ENCODE data around the gene ATR. TPM values are rescaled to one million over a fixed set of nuclear protein-coding genes. Genes with fewer than 3 reads are reported as not detected.
"Not testable (repeated sequence)": the region's sequence is repeated elsewhere in the genome, so short reads cannot be mapped to it uniquely, and the experiment has no call there.

Gene ATR
- total RNA-seq, 1 donor from 2014 or later, result 29.1 TPM

DNA sequence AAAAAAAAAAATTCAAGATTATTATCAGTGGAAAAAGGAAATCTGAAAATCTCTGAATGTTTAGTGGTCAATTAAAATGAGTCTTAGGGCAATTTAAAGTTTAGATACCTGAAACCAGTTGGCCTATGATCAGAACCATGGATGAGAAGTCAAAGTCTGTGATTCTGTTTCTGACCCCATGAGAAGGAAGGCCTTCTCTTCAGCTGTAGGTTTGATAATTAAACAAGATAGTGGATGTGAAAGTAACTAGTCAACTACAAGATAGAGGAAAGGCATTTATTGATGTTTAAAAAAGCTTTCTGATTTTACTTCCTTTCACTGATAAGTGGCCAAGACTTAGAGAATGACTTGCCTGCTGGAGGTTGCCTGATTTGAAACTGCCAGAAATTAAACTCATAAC lies 26.4 kb upstream of the ATR start:
- Mint-ChIP-seq H3K36me3 (ENCODE audit: low read depth) (no peaks in the 10 kb centered on the region), H3K9me3 (no peaks in the 10 kb centered on the region), H3K27ac (no peak overlapping the region), H3K4me1 (ENCODE audit: low read depth) (no peaks in the 10 kb centered on the region), H3K27me3 (ENCODE audit: low read depth) (no peaks in the 10 kb centered on the region), H3K4me3 (ENCODE audit: low read depth) (no peak overlapping the region)
- intact Hi-C loops (cut with micrococcal nuclease), result no loop called here
- no peak for DNase-seq (ENCODE audit: low spot score)

DNA sequence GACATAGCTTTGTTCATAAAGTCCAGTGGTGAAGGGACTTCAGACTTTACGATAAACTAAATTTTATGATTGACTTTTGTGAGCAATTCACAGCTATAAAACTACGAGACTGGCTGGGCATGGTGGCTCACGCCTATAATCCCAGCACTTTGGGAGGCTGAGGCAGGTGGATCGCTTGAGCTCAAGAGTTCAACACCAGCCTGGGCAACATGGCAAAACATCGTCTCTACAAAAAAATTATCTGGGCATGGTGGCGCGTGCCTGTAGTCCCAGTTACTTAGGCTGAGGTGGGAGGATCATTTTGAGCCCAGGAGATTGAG lies 24.8 kb upstream of the ATR start:
- H3K27me3 Mint-ChIP-seq (ENCODE audit: low read depth); H3K9me3 Mint-ChIP-seq; intact Hi-C loops (cut with micrococcal nuclease); H3K36me3 Mint-ChIP-seq (ENCODE audit: low read depth); H3K4me1 Mint-ChIP-seq (ENCODE audit: low read depth); H3K27ac Mint-ChIP-seq; H3K4me3 Mint-ChIP-seq (ENCODE audit: low read depth); DNase-seq (ENCODE audit: low spot score): not testable (repeated sequence)

DNA sequence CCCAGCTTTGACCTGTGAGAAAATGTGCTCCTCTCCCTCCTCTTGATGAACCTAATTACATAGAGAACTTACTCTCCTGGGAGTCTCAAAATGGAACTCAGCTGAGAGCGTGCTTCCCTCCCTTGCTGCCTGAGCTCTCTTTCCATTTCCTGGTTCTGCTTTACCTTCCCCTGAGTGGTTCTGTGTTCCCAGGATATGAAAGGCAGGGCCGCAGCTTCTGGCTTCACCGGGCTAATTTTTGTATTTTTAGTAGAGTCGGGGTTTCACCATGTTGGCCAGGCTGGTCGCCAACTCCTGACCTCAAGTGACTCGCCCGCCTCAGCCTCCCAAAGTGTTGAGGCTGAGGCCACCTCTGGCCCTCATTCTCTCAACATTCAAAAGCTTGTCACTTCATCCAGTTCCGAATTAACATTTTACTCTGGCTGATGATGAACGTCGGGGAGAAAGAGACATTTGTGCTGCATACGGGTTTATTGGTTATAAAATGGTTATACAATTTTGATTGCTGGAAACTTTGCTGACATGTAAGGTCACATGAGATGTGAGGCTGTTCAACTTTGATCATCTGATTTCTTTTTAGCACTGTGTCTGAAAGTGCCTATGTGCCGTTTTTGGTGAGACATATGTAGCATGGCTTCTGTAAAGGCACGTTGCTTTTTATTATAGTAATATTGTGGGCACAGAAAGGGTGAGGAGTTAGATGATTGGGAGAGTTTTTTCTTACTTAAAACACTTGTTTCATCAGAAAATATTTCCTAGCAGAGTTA lies 24.3 kb upstream of the ATR start:
- no peak for DNase-seq (ENCODE audit: low spot score)
- H3K9me3 Mint-ChIP-seq, result no peaks in the 10 kb centered on the region
- no peaks in the 10 kb centered on the region for H3K27me3 Mint-ChIP-seq (ENCODE audit: low read depth)
- no peaks in the 10 kb centered on the region for H3K36me3 Mint-ChIP-seq (ENCODE audit: low read depth)
- H3K27ac Mint-ChIP-seq, result no peak overlapping the region
- intact Hi-C loops (cut with micrococcal nuclease), result no loop called here
- H3K4me1 Mint-ChIP-seq (ENCODE audit: low read depth), result peaks cover 6% of the 10 kb centered on the region
- H3K4me3 Mint-ChIP-seq (ENCODE audit: low read depth), result no peak overlapping the region

DNA sequence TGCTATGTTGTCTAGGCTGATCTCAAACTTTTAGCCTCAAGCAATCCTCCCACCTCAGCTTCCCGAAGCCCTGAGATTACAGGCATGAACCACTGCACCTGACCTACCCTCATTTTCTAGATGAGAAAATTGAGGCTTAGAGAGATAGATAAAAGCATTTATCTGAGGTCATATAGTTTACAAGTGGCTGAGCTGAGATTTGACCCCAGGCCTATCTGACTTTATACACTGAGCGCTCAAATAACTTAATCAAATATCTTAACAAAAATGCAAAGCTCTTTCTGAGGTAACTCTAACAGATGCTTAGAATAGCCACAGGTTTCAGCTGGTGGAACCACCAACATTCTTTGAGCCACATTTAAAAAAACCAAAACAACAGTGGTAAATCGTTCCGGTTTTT lies 23.2 kb upstream of the ATR start:
- H3K9me3 Mint-ChIP-seq, result no peaks in the 10 kb centered on the region
- intact Hi-C loops (cut with micrococcal nuclease), result no loop called here
- no peak for DNase-seq (ENCODE audit: low spot score)
- H3K27me3 Mint-ChIP-seq (ENCODE audit: low read depth), result no peaks in the 10 kb centered on the region
- H3K4me3 Mint-ChIP-seq (ENCODE audit: low read depth), result no peak overlapping the region
- peaks cover 13% of the 10 kb centered on the region for H3K4me1 Mint-ChIP-seq (ENCODE audit: low read depth)
- H3K27ac Mint-ChIP-seq, result no peak overlapping the region
- no peaks in the 10 kb centered on the region for H3K36me3 Mint-ChIP-seq (ENCODE audit: low read depth)

DNA sequence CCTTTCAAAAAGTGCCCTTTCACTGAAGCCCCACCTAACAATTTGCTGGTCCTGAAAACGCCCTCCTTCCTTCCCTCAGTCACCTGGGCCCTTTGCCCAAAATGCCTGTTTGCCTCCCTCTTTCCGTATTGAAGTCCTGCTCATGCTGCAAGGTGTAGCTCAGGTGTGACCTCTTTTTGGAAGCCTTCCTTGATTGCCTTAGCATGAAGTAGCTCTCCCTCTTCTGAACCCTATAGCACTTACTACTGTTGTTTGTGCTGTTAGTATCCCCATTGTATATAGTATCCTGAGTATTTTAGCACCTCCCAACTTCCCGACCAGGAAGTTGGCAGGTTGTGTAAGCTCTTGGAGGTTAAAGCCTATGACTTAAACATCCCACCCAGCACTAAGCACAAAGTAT lies 19.4 kb upstream of the ATR start:
- no peaks in the 10 kb centered on the region for H3K36me3 Mint-ChIP-seq (ENCODE audit: low read depth)
- peaks cover 17% of the 10 kb centered on the region for H3K4me1 Mint-ChIP-seq (ENCODE audit: low read depth)
- DNase-seq (ENCODE audit: low spot score), result no peak
- intact Hi-C loops (cut with micrococcal nuclease), result loop anchor here (5.0 to 10.0 kb wide), 4 partner anchors 227 to 1656 kb away; partner anchors contain the start of genes DIPK2A, SLC25A36 and U2SURP
- H3K9me3 Mint-ChIP-seq, result no peaks in the 10 kb centered on the region
- no peak overlapping the region for H3K27ac Mint-ChIP-seq
- H3K4me3 Mint-ChIP-seq (ENCODE audit: low read depth), result no peak overlapping the region
- no peaks in the 10 kb centered on the region for H3K27me3 Mint-ChIP-seq (ENCODE audit: low read depth)

DNA sequence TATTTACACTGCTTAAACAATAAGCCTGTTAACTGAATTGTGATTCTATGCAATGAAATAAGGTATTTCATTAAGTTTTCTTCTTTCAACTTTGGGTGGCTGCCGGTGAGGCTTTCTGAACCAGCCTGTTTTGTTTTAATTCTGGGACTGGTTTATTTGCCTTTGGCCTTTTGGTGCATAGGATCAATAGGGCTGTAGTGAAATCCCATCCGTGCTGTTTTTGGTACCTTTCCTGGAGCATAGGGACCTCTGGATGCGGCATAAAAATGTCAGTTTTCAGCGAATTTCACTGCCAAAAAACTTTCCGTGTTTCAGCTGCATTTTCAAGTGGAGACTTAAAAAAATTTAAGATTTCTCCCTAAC lies 18.2 kb upstream of the ATR start:
- no peaks in the 10 kb centered on the region for H3K27me3 Mint-ChIP-seq (ENCODE audit: low read depth)
- no peak for DNase-seq (ENCODE audit: low spot score)
- no peaks in the 10 kb centered on the region for H3K9me3 Mint-ChIP-seq
- intact Hi-C loops (cut with micrococcal nuclease), result loop anchor here (1.0 to 10.0 kb wide), 6 partner anchors 18 to 1654 kb away; partner anchors contain the start of genes ATR, DIPK2A, SLC25A36 and TRPC1
- peak overlapping the region; percentile 95 for H3K4me3 Mint-ChIP-seq (ENCODE audit: low read depth)
- H3K36me3 Mint-ChIP-seq (ENCODE audit: low read depth), result no peaks in the 10 kb centered on the region
- no peak overlapping the region for H3K27ac Mint-ChIP-seq
- peaks cover 17% of the 10 kb centered on the region for H3K4me1 Mint-ChIP-seq (ENCODE audit: low read depth)

DNA sequence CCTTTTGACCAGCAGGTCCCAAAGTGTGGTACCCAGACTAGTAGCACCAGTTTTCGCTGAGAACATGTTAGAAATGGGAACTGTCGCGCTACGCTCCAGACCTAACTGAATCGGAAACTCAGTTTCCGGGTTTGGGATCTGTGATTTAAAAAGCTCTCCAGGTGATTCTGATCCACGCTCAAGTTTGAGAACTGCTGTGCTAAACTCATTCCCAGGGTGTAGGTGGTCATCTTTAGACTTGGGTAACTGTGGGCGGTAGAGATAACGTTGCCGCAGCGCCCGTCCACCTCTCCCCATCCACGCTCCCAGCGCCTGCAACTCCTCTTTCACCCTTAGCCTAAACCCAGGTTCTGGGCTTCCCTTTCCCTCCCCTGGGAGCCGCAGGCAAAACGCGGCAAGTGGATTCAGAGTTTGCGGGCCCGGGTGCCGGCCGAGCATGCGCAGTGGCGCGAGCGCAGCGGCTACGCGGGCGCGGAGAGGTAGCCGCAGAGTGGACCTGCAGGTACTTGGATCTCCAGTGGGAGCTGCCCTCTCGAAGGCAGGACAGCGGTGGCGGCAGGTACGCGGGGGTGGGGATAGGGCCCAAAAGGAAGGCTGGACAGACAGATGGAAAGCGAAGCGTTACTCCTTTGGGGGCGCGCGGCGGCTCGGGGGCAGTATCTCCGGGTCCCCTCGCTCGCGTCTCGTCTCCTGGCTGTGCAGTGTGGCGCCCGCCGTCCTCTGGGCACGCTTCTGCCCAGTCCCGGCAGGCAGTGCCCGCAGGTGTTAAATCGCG lies 17.6 kb upstream of the ATR start, which contains the start of gene PLS1:
TSS of gene PLS1 (plus strand) at position 443 of the 775 bp plus-strand sequence. CDS start 67,845 bp downstream, outside the sequence.
- peak within 1 kb of the TSS; percentile 95 for H3K4me3 Mint-ChIP-seq (ENCODE audit: low read depth)
- intact Hi-C loops (cut with micrococcal nuclease), result loop anchor here (1.0 to 10.0 kb wide), 6 partner anchors 18 to 1654 kb away; partner anchors contain the start of genes ATR, DIPK2A, SLC25A36 and TRPC1

DNA sequence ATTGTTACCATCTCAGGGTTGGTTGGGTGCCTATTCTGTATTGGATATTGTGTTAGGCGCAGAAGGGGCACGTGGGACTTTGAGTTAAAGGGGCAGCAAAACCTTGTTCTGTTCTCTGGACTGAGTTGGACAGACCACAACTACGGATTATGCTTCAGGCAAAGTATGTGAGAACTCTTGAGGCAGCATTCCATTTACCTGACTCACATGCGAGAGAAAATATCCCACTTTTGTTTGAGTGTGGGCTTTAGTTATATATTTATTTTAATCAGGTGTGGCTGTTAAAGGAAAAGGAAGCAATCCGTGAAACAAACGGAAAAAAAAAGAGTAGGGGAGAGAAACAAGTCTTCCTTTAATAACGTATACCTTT lies 17.0 kb upstream of the ATR start:
- intact Hi-C loops (cut with micrococcal nuclease), result loop anchor here (5.0 to 10.0 kb wide), 4 partner anchors 229 to 1653 kb away; partner anchors contain the start of genes DIPK2A, SLC25A36 and U2SURP
- Mint-ChIP-seq H3K4me1 (ENCODE audit: low read depth) (peaks cover 17% of the 10 kb centered on the region), H3K9me3 (no peaks in the 10 kb centered on the region), H3K27ac (no peak overlapping the region), H3K27me3 (ENCODE audit: low read depth) (no peaks in the 10 kb centered on the region), H3K4me3 (ENCODE audit: low read depth) (peak overlapping the region; percentile 95), H3K36me3 (ENCODE audit: low read depth) (no peaks in the 10 kb centered on the region)
- no peak for DNase-seq (ENCODE audit: low spot score)

More for the DNA sequence above, 17.6 kb upstream of the ATR start, which contains the start of gene PLS1:
- no peaks in the 10 kb centered on the region for H3K9me3 Mint-ChIP-seq
- peaks cover 17% of the 10 kb centered on the region for H3K4me1 Mint-ChIP-seq (ENCODE audit: low read depth)
- H3K36me3 Mint-ChIP-seq (ENCODE audit: low read depth), result no peaks in the 10 kb centered on the region
- no peaks in the 10 kb centered on the region for H3K27me3 Mint-ChIP-seq (ENCODE audit: low read depth)
- peak within 1 kb of the TSS; percentile 83 for H3K27ac Mint-ChIP-seq
- peak; percentile 87 for DNase-seq (ENCODE audit: low spot score)

DNA sequence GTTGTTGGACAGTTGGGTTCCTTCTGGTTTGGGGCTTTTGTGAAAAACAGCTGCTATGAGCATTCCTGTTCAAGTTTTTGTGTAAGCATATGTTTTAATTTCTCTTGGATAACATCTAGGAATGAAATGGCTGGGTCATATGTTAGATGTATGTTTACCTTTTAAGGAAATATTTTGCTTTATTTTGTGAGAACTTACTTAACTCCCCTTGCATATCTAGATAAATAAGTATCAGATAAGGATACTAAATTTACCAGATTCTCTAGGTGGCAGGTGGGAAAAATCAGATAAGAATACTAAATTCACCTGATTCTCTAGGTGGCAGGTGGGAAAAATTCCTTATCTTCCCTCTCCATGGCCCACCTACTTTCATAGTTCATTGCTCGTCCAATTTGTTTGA lies 16.6 kb upstream of the ATR start:
- H3K27me3 Mint-ChIP-seq (ENCODE audit: low read depth), result peaks cover 4% of the 10 kb centered on the region
- no peaks in the 10 kb centered on the region for H3K36me3 Mint-ChIP-seq (ENCODE audit: low read depth)
- H3K27ac Mint-ChIP-seq, result no peak overlapping the region
- DNase-seq (ENCODE audit: low spot score), result no peak
- H3K4me3 Mint-ChIP-seq (ENCODE audit: low read depth), result peak overlapping the region; percentile 95
- intact Hi-C loops (cut with micrococcal nuclease), result loop anchor here (5.0 to 10.0 kb wide), 4 partner anchors 230 to 1653 kb away; partner anchors contain the start of genes DIPK2A, SLC25A36 and U2SURP
- peaks cover 17% of the 10 kb centered on the region for H3K4me1 Mint-ChIP-seq (ENCODE audit: low read depth)
- no peaks in the 10 kb centered on the region for H3K9me3 Mint-ChIP-seq

DNA sequence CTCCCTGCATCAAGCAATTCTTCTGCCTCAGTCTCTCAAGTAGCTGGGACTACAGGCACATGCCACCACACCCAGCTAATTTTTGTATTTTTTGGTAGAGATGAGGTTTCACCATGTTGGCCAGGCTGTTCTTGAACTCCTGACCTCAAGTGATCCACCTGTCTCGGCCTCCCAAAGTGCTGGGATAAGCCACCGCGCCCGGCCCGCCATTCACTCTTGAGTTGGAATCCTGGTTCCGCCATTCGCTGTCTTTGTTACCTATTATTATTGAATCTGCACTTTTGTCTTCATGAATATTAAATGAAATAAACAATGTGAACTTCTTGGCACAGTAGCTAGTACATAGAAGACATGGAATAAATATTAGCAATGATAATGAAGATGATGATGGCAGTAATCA lies 13.7 kb upstream of the ATR start:
- H3K36me3 Mint-ChIP-seq (ENCODE audit: low read depth); H3K9me3 Mint-ChIP-seq; DNase-seq (ENCODE audit: low spot score); H3K4me3 Mint-ChIP-seq (ENCODE audit: low read depth); H3K4me1 Mint-ChIP-seq (ENCODE audit: low read depth); H3K27ac Mint-ChIP-seq: not testable (repeated sequence)
- intact Hi-C loops (cut with micrococcal nuclease), result loop anchor here (10.0 kb wide), 2 partner anchors 233 to 1383 kb away; partner anchors contain the start of gene DIPK2A
- H3K27me3 Mint-ChIP-seq (ENCODE audit: low read depth), result peaks cover 13% of the 10 kb centered on the region

DNA sequence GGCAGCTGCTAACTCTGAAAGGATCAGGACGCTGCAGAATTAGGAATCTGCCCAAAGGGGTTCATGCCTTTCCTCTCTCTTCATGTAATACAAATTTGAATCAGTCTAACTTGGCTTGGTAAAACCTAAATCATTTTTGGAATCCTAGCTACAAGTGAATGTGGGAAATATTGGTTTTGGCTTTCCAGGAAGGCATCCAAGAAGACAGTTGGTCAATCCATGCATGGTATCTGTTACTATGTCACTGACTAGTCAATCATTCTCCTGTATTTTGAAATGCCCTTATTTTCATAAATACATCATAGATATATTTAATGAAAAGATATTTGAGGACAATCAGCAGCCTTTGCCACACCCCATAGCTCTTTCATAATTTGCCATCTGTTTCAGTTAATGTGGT lies 10.2 kb upstream of the ATR start:
- H3K27me3 Mint-ChIP-seq (ENCODE audit: low read depth), result peaks cover 34% of the 10 kb centered on the region
- H3K4me3 Mint-ChIP-seq (ENCODE audit: low read depth), result no peak overlapping the region
- H3K9me3 Mint-ChIP-seq, result no peaks in the 10 kb centered on the region
- DNase-seq (ENCODE audit: low spot score), result no peak
- no peaks in the 10 kb centered on the region for H3K4me1 Mint-ChIP-seq (ENCODE audit: low read depth)
- H3K36me3 Mint-ChIP-seq (ENCODE audit: low read depth), result no peaks in the 10 kb centered on the region
- intact Hi-C loops (cut with micrococcal nuclease), result no loop called here
- H3K27ac Mint-ChIP-seq, result no peak overlapping the region

DNA sequence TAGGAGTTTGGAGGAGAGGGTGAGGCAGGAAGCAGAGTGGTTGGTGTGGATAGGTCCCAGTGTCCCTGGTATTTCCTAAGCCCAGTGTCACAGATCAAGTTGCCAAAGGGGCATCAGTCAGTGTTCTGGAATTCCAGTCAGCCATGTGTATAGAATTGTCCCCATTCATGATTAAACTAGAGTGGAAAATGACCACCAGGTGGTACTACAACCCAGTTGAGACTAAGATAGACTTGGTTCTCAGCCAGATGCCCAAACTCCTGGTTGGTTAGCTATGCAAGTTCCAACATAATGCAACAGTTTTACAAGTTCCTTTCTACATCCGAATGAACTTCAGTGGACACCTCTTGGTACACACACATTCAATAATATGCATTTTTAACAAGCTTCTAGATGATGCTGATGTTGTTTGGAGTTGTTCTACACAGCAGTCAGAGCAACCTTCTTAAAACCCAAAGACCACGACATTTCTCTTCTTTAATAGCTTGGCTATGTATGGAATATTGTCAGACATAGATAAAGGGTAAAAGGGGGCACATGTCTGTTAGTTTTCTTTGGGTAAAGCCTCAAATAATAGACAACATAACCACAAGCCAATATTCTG lies 8.4 kb upstream of the ATR start:
- DNase-seq (ENCODE audit: low spot score), result no peak
- Mint-ChIP-seq H3K4me1 (ENCODE audit: low read depth) (no peaks in the 10 kb centered on the region), H3K27ac (no peak overlapping the region), H3K4me3 (ENCODE audit: low read depth) (no peak overlapping the region), H3K27me3 (ENCODE audit: low read depth) (peaks cover 45% of the 10 kb centered on the region), H3K9me3 (no peaks in the 10 kb centered on the region), H3K36me3 (ENCODE audit: low read depth) (no peaks in the 10 kb centered on the region)
- intact Hi-C loops (cut with micrococcal nuclease), result loop anchor here (1.0 kb wide), 1 partner anchor 407 kb away; no protein-coding TSS in a partner anchor
